NT2/D1 (cell line): Measurements from ENCODE around the gene CTBP1.

Experiments
- SUZ12 ChIP-seq: IDR thresholded peaks from 2 replicates; pipeline ENCODE4 v1.6.1; 2011; ENCODE audit not compliant: insufficient read length, insufficient read depth; ENCODE audit errors: extremely low read depth
- YY1 ChIP-seq: IDR thresholded peaks from 2 replicates; pipeline ENCODE4 v1.6.1; 2011; ENCODE audit not compliant: insufficient read length, insufficient read depth

GRCh38 chr4:1230971-1231636 is 17.8 kb downstream of the CTBP1 start:
- TF ChIP-seq YY1 (no peak), SUZ12 (no peak)
